ENCODE data around the gene TLR6. TPM values are rescaled to one million over a fixed set of nuclear protein-coding genes. Genes with fewer than 3 reads are reported as not detected.

The TLR6 gene
- total and polyA plus RNA-seq, 12 donors: 0.14 to 3.7 (median 1.2) TPM

- WGBS, 2 donors: 34% methylated on average over 5 of the region's 5 CpGs
Measured at GRCh38 chr4:38860788-38861424, 4.3 kb upstream of the TLR6 start.

GRCh38 chr4:38859501-38859900 is 2.9 kb upstream of the TLR6 start:
- H3K36me3 ChIP-seq: no peaks in the 10 kb centered on the region
- intact Hi-C loops (cut with DNase I): loop anchor here in 7 of 10 donors (2.0 to 10.0 kb wide), 4 partner anchors 55 to 102 kb away; partner anchors contain the start of gene TLR1 (in 1 of the 7)
- H3K9me3 ChIP-seq: no peaks in the 10 kb centered on the region
- 99% methylated on average over 7 of the region's 7 CpGs for WGBS, 2 donors
- ATAC-seq: no peak
- no peak for DNase-seq
- H3K27me3 ChIP-seq: no peaks in the 10 kb centered on the region
- peaks cover 0 to 30% (median 0%) of the 10 kb centered on the region in 9 donors for H3K4me1 ChIP-seq
- H3K27ac ChIP-seq: peak overlapping the region in 1 of 10 donors; percentile 93
- TF ChIP-seq CTCF (IDR thresholded peaks at IDR 0.05): no peak
- no peak overlapping the region for H3K4me3 ChIP-seq

More at GRCh38 chr4:38860788-38861424, 4.3 kb upstream of the TLR6 start:
- intact Hi-C loops (cut with DNase I): loop anchor here in 1 of 10 donors (10.0 kb wide), 1 partner anchor 96 kb away; no protein-coding TSS in a partner anchor
- peak in 1 of 8 donors; percentile 34 for ATAC-seq
- peak; percentile 29 to 77 (median 61) for TF ChIP-seq CTCF (IDR thresholded peaks at IDR 0.05)
- Histone ChIP-seq H3K4me1 (peaks cover 0 to 30% (median 0%) of the 10 kb centered on the region in 9 donors), H3K36me3 (no peaks in the 10 kb centered on the region), H3K9me3 (no peaks in the 10 kb centered on the region), H3K27me3 (no peaks in the 10 kb centered on the region), H3K27ac (no peak overlapping the region), H3K4me3 (no peak overlapping the region)
- DNase-seq: peak in 1 of 2 donors; percentile 20

GRCh38 chr4:38858097-38858420 is 1.4 kb upstream of the TLR6 start:
- no peak for ATAC-seq
- intact Hi-C loops (cut with DNase I): loop anchor here in 7 of 10 donors (2.0 to 10.0 kb wide), 4 partner anchors 53 to 101 kb away; partner anchors contain the start of gene TLR1 (in 1 of the 7)
- H3K27me3 ChIP-seq: no peaks in the 10 kb centered on the region
- H3K4me1 ChIP-seq: peaks cover 0 to 30% (median 0%) of the 10 kb centered on the region in 9 donors
- no peak overlapping the region for H3K4me3 ChIP-seq
- 65 to 74% methylated on average over 3 of the region's 3 CpGs for WGBS, 2 donors
- no peak for TF ChIP-seq CTCF (IDR thresholded peaks at IDR 0.05)
- no peak for DNase-seq
- H3K27ac ChIP-seq: peak overlapping the region; percentile 5 to 93 (median 48)
- no peaks in the 10 kb centered on the region for H3K9me3 ChIP-seq
- no peaks in the 10 kb centered on the region for H3K36me3 ChIP-seq

- H3K4me3 ChIP-seq: peak overlapping the region in 1 of 10 donors; percentile 53
- TF ChIP-seq CTCF (IDR thresholded peaks at IDR 0.05): no peak
- intact Hi-C loops (cut with DNase I): loop anchor here in 8 of 10 donors (2.0 to 10.0 kb wide), 5 partner anchors 53 to 100 kb away; partner anchors contain the start of gene TLR1 (in 1 of the 8)
- peak in 7 of 8 donors; percentile 75 to 95 (median 85) for ATAC-seq
- WGBS, 2 donors: 52 to 58% methylated on average over 3 of the region's 3 CpGs
- peak in 1 of 2 donors; percentile 31 for DNase-seq
- H3K27ac ChIP-seq: peak overlapping the region in 9 of 10 donors; percentile 5 to 93 (median 47)
- H3K9me3 ChIP-seq: no peaks in the 10 kb centered on the region
- H3K36me3 ChIP-seq: no peaks in the 10 kb centered on the region
- H3K27me3 ChIP-seq: no peaks in the 10 kb centered on the region
- H3K4me1 ChIP-seq: peaks cover 0 to 30% (median 0%) of the 10 kb centered on the region in 9 donors
Measured at GRCh38 chr4:38857354-38858096, 908 bp upstream of the TLR6 start.
